Lower lobe of right lung (tissue), 2 donors: ENCODE measurements around the gene PPP1R14D. TPM values are rescaled to one million over a fixed set of nuclear protein-coding genes. Genes with fewer than 3 reads are reported as not detected.

Source experiments
- ATAC-seq, 2 donors: fragments of 200-7000 bp; cut with Tn5 transposase; one replicate each; pipeline ENCODE4 v1.9.1; 2020 to 2022; ENCODE audit warnings: mild to moderate bottlenecking in 2 of 2, moderate library complexity in 2 of 2
- DNase-seq: peaks from one replicate; pipeline ENCODE4 v3.0.0-alpha.2; 2020
- H3K27ac ChIP-seq: fragments of 200-600 bp; one replicate; pipeline ENCODE4 v1.8.0; 2022
- H3K27me3 ChIP-seq: fragments of 200-600 bp; one replicate; pipeline ENCODE4 v1.8.0; 2022; ENCODE audit warnings: low read depth
- H3K36me3 ChIP-seq: fragments of 200-600 bp; one replicate; pipeline ENCODE4 v1.8.0; 2022; ENCODE audit warnings: mild to moderate bottlenecking
- H3K4me1 ChIP-seq: fragments of 200-600 bp; one replicate; pipeline ENCODE4 v1.8.0; 2022
- H3K4me3 ChIP-seq: fragments of 200-600 bp; one replicate; pipeline ENCODE4 v1.8.0; 2022; ENCODE audit warnings: mild to moderate bottlenecking
- H3K9me3 ChIP-seq: fragments of 200-600 bp; one replicate; pipeline ENCODE4 v1.8.0; 2022
- CTCF ChIP-seq: fragments of 200-600 bp; IDR thresholded peaks from one replicate; pipeline ENCODE4 v1.8.0; 2022; ENCODE audit warnings: antibody characterized with exemption, mild to moderate bottlenecking
- intact Hi-C: fragments of 100-400 bp; cut with DNase I; formaldehyde crosslinking; loops from one replicate; pipeline ENCODE4 v1.11.0; 2022
- total RNA-seq: library from RNA; stranded (reverse); fragmentation: NEBNext Ultra II Directional; extraction: Animal tissue kit (Norgen Biotek cat#: 25700); gene quantifications from one replicate; pipeline ENCODE4 v1.2.1, GENCODE V29; 2021
- donor health status: DM: no; HTN: yes; CAD: no; lungs with severe emphysema.

The PPP1R14D gene
- total RNA-seq, 1 donor from 2014 or later: 0.53 TPM

DNA sequence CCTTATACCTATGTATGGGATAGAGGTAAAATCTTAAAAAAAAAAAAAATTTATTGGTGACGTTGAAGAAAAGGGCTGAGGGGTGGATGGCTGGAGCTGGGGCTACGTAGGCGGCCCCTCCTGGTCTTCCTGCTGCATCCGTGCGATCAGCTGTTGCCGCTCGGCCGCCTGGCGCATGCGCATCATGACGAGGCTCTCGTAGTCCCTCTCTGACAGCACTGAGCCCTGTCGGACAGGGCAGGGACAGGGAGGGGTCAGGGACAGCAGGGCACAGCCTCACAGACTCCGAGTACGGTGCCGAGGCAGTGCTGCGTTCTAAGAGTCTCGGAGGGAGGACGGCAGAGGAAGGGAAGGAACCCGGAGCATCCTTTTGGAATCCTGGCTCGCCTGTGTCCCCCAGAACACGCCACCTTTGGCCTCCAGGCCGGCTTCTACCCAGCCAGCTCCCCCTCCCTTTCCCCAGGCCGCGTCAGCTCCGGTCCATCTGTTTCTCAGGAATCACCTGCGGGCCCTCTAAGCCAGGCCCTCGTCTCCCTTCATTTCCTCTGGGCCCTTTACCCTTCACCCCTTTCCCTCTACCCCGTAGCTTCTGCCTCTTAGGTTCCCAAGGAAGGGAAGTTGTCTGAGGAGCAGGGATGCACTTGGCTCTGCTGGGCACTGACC, 60.5 kb downstream of the PPP1R14D start:
- Histone ChIP-seq H3K4me1 (peaks cover 65% of the 10 kb centered on the region), H3K9me3 (no peaks in the 10 kb centered on the region), H3K27ac (peak overlapping the region; percentile 70), H3K4me3 (no peak overlapping the region), H3K36me3 (peaks cover 57% of the 10 kb centered on the region), H3K27me3 (no peaks in the 10 kb centered on the region)
- ATAC-seq (no peak), DNase-seq (peak; percentile 30)
- TF ChIP-seq CTCF: no peak
- intact Hi-C loops: no loop called here

GRCh38 chr15:40766906-40767837, 61.3 kb downstream of the PPP1R14D start:
- Histone ChIP-seq H3K4me1 (peaks cover 71% of the 10 kb centered on the region), H3K9me3 (no peaks in the 10 kb centered on the region), H3K27me3 (no peaks in the 10 kb centered on the region), H3K36me3 (peaks cover 49% of the 10 kb centered on the region), H3K27ac (no peak overlapping the region), H3K4me3 (no peak overlapping the region)
- DNase-seq (peak; percentile 39), ATAC-seq (no peak)
- intact Hi-C loops: no loop called here
- no peak for TF ChIP-seq CTCF

- Histone ChIP-seq H3K27ac (no peak overlapping the region), H3K9me3 (no peaks in the 10 kb centered on the region), H3K4me1 (peaks cover 71% of the 10 kb centered on the region), H3K27me3 (no peaks in the 10 kb centered on the region), H3K4me3 (no peak overlapping the region), H3K36me3 (peaks cover 41% of the 10 kb centered on the region)
- no peak for TF ChIP-seq CTCF
- DNase-seq (peak; percentile 31), ATAC-seq (no peak)
- intact Hi-C loops: no loop called here
These were observed 62.2 kb downstream of the PPP1R14D start for GRCh38 chr15:40766194-40766815.

Other genes with a start within 250 kb of the PPP1R14D start
- gene KNL1, start 234.5 kb downstream of the PPP1R14D start, total RNA-seq: 1.5 TPM
- gene RAD51, start 133.5 kb downstream of the PPP1R14D start, total RNA-seq: 1.1 TPM
- 101 TPM for gene RMDN3, start 73.5 kb downstream of the PPP1R14D start, total RNA-seq
- gene GCHFR, start 64.6 kb downstream of the PPP1R14D start, total RNA-seq: 99.5 TPM
- gene C15orf62, start 58.7 kb downstream of the PPP1R14D start, total RNA-seq: 2.4 TPM
- 29.6 TPM for gene ZFYVE19, start 21.6 kb downstream of the PPP1R14D start, total RNA-seq
- 28.4 TPM for gene DNAJC17, start 21.2 kb downstream of the PPP1R14D start, total RNA-seq
- 76.5 TPM for gene SPINT1, start 15.3 kb upstream of the PPP1R14D start, total RNA-seq
- gene RHOV, start 45.5 kb upstream of the PPP1R14D start, total RNA-seq: 1.5 TPM
- 24.0 TPM for gene VPS18, start 65.7 kb upstream of the PPP1R14D start, total RNA-seq
- 21.3 TPM for gene DLL4, start 100.6 kb upstream of the PPP1R14D start, total RNA-seq
- gene CHAC1, start 124.8 kb upstream of the PPP1R14D start, total RNA-seq: 1.8 TPM